ENCODE results near the gene TEC.
A peak's percentile ranks its signal among the peaks of the same experiment; 100 is the strongest.
"Not testable (repeated sequence)": the region's sequence is repeated elsewhere in the genome, so short reads cannot be mapped to it uniquely, and the experiment has no call there.

Gene TEC

GRCh38 chr4:48300004-48300403 lies 30.4 kb upstream of the TEC start:
- H3K27ac ChIP-seq: no peak overlapping the region
- TF ChIP-seq, protein P1, sequence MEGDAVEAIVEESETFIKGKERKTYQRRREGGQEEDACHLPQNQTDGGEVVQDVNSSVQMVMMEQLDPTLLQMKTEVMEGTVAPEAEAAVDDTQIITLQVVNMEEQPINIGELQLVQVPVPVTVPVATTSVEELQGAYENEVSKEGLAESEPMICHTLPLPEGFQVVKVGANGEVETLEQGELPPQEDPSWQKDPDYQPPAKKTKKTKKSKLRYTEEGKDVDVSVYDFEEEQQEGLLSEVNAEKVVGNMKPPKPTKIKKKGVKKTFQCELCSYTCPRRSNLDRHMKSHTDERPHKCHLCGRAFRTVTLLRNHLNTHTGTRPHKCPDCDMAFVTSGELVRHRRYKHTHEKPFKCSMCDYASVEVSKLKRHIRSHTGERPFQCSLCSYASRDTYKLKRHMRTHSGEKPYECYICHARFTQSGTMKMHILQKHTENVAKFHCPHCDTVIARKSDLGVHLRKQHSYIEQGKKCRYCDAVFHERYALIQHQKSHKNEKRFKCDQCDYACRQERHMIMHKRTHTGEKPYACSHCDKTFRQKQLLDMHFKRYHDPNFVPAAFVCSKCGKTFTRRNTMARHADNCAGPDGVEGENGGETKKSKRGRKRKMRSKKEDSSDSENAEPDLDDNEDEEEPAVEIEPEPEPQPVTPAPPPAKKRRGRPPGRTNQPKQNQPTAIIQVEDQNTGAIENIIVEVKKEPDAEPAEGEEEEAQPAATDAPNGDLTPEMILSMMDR (IDR thresholded peaks at IDR 0.05): no peak
- no peak for TF ChIP-seq ZFX (IDR thresholded peaks at IDR 0.05; ENCODE audit: borderline replicate concordance)

DNA sequence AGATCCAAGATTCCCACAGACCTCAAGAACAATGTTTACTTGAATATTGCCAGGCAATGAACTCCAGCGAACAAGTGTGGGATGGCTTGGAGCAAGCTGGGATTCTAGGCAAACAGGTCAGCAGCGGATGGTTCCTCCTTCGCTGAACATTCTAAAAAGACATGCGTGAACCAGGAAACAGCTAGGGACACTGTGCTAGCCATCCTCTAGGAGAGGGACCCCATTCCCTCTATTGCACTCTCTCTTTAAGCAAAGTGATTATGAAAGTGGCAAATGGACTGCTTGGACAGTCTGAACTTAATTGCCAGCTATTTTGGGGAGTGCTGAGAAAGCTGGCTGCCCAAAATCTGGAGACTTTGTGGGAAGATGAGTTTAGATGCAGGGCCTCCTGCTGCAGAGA lies 29.9 kb upstream of the TEC start:
- no peak for TF ChIP-seq ZFX (IDR thresholded peaks at IDR 0.05; ENCODE audit: borderline replicate concordance)
- TF ChIP-seq, protein P1 (IDR thresholded peaks at IDR 0.05): no peak
- H3K27ac ChIP-seq: no peak overlapping the region

- TF ChIP-seq, protein P1 (IDR thresholded peaks at IDR 0.05): no peak
- TF ChIP-seq ZFX (IDR thresholded peaks at IDR 0.05; ENCODE audit: borderline replicate concordance): no peak
- H3K27ac ChIP-seq: no peak overlapping the region
Observed at GRCh38 chr4:48297256-48297846, 27.7 kb upstream of the TEC start.

GRCh38 chr4:48296365-48296764 lies 26.7 kb upstream of the TEC start:
- no peak overlapping the region for H3K27ac ChIP-seq
- TF ChIP-seq, protein P1 (IDR thresholded peaks at IDR 0.05): no peak
- TF ChIP-seq ZFX (IDR thresholded peaks at IDR 0.05; ENCODE audit: borderline replicate concordance): no peak

DNA sequence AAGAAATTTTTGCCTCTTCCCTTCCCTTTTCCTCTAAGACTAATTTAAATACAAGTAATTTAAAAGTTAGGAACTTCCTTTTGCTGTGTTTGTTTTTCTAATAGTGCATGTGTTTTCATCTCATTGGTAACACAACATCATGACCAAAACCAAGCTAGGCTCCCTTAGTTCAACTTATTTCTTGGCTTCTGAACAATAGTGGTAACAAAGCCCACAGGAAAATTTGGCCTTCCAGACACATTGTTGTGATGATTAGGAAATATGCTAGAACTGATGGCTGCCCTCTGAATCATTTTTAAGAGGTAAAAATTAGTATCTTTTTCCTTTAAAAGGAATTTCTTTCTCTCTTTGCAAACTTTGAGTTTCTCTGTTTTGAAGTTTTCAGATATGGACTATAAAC lies 25.5 kb upstream of the TEC start:
- TF ChIP-seq, protein P1 (IDR thresholded peaks at IDR 0.05): no peak
- no peak for TF ChIP-seq ZFX (IDR thresholded peaks at IDR 0.05; ENCODE audit: borderline replicate concordance)
- no peak overlapping the region for H3K27ac ChIP-seq

GRCh38 chr4:48292218-48292790 lies 22.7 kb upstream of the TEC start:
- not testable (repeated sequence) for H3K27ac ChIP-seq

- no peak overlapping the region for H3K27ac ChIP-seq
- TF ChIP-seq ZFX (IDR thresholded peaks at IDR 0.05; ENCODE audit: borderline replicate concordance): no peak
- TF ChIP-seq, protein P1 (IDR thresholded peaks at IDR 0.05): peak; percentile 85
Observed at GRCh38 chr4:48290146-48290772, 20.6 kb upstream of the TEC start.

GRCh38 chr4:48286060-48286459 lies 16.4 kb upstream of the TEC start:
- not testable (repeated sequence) for H3K27ac ChIP-seq

GRCh38 chr4:48285640-48286039 lies 16.0 kb upstream of the TEC start:
- H3K27ac ChIP-seq: not testable (repeated sequence)

Data from 22Rv1 (cell line).